Measurements from ENCODE around the gene SLC35F4.
"Not testable (repeated sequence)": the region's sequence is repeated elsewhere in the genome, so short reads cannot be mapped to it uniquely, and the experiment has no call there.

DNA sequence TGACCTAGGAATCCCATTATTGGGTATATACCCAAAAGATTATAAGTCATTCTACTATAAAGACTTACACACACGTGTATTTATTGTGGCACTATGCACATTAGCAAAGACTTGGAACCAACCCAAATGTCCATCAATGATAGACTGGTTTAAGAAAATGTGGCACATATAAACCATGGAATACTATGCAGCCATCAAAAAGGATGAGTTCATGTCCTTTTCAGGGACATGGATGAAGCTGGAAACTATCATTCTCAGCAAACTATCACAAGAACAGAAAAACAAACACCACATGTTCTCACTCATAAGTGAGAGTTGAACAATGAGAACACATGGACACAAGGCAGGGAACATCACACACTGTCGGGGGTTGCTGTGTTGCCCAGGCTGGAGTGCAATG is 10.2 kb downstream of the SLC35F4 start:
- not testable (repeated sequence) for TF ChIP-seq POLR2A (IDR thresholded peaks at IDR 0.05; ENCODE audit: low read depth, low read length); POLR2AphosphoS5 (IDR thresholded peaks at IDR 0.05; ENCODE audit: insufficient read depth, low read depth, low read length); MAX (IDR thresholded peaks at IDR 0.05; ENCODE audit: insufficient read depth, insufficient read length); EZH2 (IDR thresholded peaks at IDR 0.05; ENCODE audit: borderline replicate concordance, low read depth, low read length, severe bottlenecking); FOS (IDR thresholded peaks at IDR 0.05; ENCODE audit: borderline replicate concordance, insufficient read depth, low read length); JUN (IDR thresholded peaks at IDR 0.05; ENCODE audit: borderline replicate concordance, insufficient read depth, insufficient read length, low read depth)
- TF ChIP-seq, protein P1, sequence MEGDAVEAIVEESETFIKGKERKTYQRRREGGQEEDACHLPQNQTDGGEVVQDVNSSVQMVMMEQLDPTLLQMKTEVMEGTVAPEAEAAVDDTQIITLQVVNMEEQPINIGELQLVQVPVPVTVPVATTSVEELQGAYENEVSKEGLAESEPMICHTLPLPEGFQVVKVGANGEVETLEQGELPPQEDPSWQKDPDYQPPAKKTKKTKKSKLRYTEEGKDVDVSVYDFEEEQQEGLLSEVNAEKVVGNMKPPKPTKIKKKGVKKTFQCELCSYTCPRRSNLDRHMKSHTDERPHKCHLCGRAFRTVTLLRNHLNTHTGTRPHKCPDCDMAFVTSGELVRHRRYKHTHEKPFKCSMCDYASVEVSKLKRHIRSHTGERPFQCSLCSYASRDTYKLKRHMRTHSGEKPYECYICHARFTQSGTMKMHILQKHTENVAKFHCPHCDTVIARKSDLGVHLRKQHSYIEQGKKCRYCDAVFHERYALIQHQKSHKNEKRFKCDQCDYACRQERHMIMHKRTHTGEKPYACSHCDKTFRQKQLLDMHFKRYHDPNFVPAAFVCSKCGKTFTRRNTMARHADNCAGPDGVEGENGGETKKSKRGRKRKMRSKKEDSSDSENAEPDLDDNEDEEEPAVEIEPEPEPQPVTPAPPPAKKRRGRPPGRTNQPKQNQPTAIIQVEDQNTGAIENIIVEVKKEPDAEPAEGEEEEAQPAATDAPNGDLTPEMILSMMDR (IDR thresholded peaks at IDR 0.05; ENCODE audit: extremely low read depth in 1 of 2, insufficient read depth in 1 of 2, low read depth in 1 of 2, low read length in 2 of 2): not testable (repeated sequence)

Measured in endothelial cell of umbilical vein (primary cell).